Panc1 (cell line): ENCODE data around the gene AGAP1. TPM values are rescaled to one million over a fixed set of nuclear protein-coding genes. Genes with fewer than 3 reads are reported as not detected.

Experiments
- ATAC-seq: fragments of 200-7000 bp; cut with Tn5 transposase; 2 replicates; pipeline ENCODE4 v1.9.1; 2020; ENCODE audit warnings: mild to moderate bottlenecking, moderate library complexity
- BruUV-seq: library from RNA; stranded (reverse); fragments of 400-500 nt; replicated peaks from 2 replicates; lab custom pipeline; 2021; lab: Mats Ljungman, UMichigan
- CTCF ChIA-PET: fragments of 300-600 bp; sonication (Branson Sonifier 250); formaldehyde crosslinking; loops from one replicate; lab custom pipeline; 2022; ENCODE audit warnings: antibody characterized with exemption; lab: Charles Lee
- POLR2A ChIA-PET: fragments of 300-600 bp; sonication (Branson Sonifier 250); formaldehyde crosslinking; loops from one replicate; lab custom pipeline; 2022; ENCODE audit warnings: antibody characterized with exemption; lab: Charles Lee
- DNase-seq: peaks from one replicate; pipeline ENCODE4 v3.0.0-alpha.2; 2010; ENCODE audit warnings: low read depth, low spot score
- H3K27ac ChIP-seq: 2 replicates; pipeline ENCODE4 v1.5.1; 2011; ENCODE audit warnings: mild to moderate bottlenecking, low read length, inconsistent platforms
- H3K27me3 ChIP-seq: fragments of 200-500 bp; sonication (Bioruptor generic); 2 replicates; pipeline ENCODE4 v1.6.0; 2014; ENCODE audit warnings: low read length, inconsistent platforms; ENCODE audit not compliant: control insufficient read depth, insufficient read depth
- H3K36me3 ChIP-seq: fragments of 200-500 bp; sonication (Bioruptor generic); 2 replicates; pipeline ENCODE4 v1.5.1; 2014; ENCODE audit warnings: inconsistent platforms, mild to moderate bottlenecking, low read length, moderate library complexity; ENCODE audit not compliant: control insufficient read depth, insufficient read depth
- H3K4me1 ChIP-seq: 2 replicates; pipeline ENCODE4 v1.5.1; 2011; ENCODE audit warnings: inconsistent platforms, mild to moderate bottlenecking, low read length, moderate library complexity; ENCODE audit not compliant: control insufficient read depth, insufficient read depth
- H3K4me3 ChIP-seq, 2 experiments: 2 replicates each; pipeline ENCODE4 v1.5.1; 2011 to 2012; ENCODE audit warnings: low read depth in 2 of 2, low read length in 2 of 2, mild to moderate bottlenecking in 2 of 2, inconsistent platforms in 1 of 2, moderate library complexity in 1 of 2
- H3K9me3 ChIP-seq: fragments of 200-500 bp; sonication (Bioruptor generic); 2 replicates; pipeline ENCODE4 v1.5.1; 2014; ENCODE audit warnings: low read depth, mild to moderate bottlenecking, inconsistent platforms, low read length, moderate library complexity; ENCODE audit not compliant: control insufficient read depth, insufficient read depth
- POLR2AphosphoS5 ChIP-seq: IDR thresholded peaks from 2 replicates; pipeline ENCODE4 v1.6.1; 2012; ENCODE audit warnings: mild to moderate bottlenecking, low read depth, low read length, moderate library complexity
- SIN3A ChIP-seq: IDR thresholded peaks from 2 replicates; pipeline ENCODE4 v1.6.1; 2012; ENCODE audit warnings: low read depth, mild to moderate bottlenecking, low read length, moderate library complexity, borderline replicate concordance; ENCODE audit not compliant: insufficient read depth
- TCF7L2 ChIP-seq: IDR thresholded peaks from 2 replicates; pipeline ENCODE4 v1.6.1; 2011; ENCODE audit warnings: mild to moderate bottlenecking, low read depth, low read length, inconsistent platforms
- in situ Hi-C: cut with HindIII; loops from 2 replicates; pipeline ENCODE4 v1.10.0; 2016; ENCODE audit warnings: low sequenced_read_pairs, low pct_unique_long_range_greater_than_20kb
- intact Hi-C: fragments of 100-400 bp; cut with micrococcal nuclease; formaldehyde crosslinking; loops from one replicate; pipeline ENCODE4 v1.10.0; 2022; ENCODE audit not compliant: unreplicated experiment
- total RNA-seq: library from RNA; stranded (reverse); gene quantifications from one replicate; pipeline ENCODE4 v1.2.1, GENCODE V29; 2021; ENCODE audit not compliant: unreplicated experiment
- TF ChIP-seq, protein P1 (sequence below): fragments of 450-650 bp; IDR thresholded peaks from 2 replicates; pipeline ENCODE4 v1.5.1; 2017; ENCODE audit warnings: mild to moderate bottlenecking
- TF ChIP-seq, protein P2 (sequence below), 2 experiments: IDR thresholded peaks; 2 replicates each; pipeline ENCODE4 v1.6.1; 2011 to 2012; ENCODE audit warnings: low read depth in 2 of 2, control low read depth in 1 of 2, low read length in 1 of 2, mild to moderate bottlenecking in 1 of 2, moderate library complexity in 1 of 2; ENCODE audit not compliant: insufficient read depth in 1 of 2

AGAP1 gene
- total RNA-seq, 1 experiment from 2014 or later, result 38.9 TPM

DNA sequence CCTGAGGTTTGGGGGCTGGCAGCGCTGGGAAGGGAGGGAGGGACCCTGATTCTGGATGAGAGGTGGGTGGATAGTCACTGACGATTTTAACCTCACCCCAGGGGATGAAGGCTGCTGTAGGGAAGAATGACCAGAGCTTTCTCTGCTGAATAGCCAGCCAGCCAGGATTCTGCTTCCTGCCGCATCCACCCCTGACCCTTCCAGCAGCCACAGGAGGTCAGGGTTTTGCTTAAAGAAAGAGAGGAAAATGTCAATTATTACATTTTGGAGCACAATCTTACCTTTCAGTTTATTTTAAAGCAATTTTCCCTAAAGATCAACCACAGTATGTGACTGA is 456.6 kb downstream of the AGAP1 start:
- CTCF ChIA-PET, result interaction anchor here (0.7 kb wide), 1 partner anchor 14 kb away, joined by 6 read pairs; no protein-coding TSS in a partner anchor
- POLR2A ChIA-PET, result no interaction called here

DNA sequence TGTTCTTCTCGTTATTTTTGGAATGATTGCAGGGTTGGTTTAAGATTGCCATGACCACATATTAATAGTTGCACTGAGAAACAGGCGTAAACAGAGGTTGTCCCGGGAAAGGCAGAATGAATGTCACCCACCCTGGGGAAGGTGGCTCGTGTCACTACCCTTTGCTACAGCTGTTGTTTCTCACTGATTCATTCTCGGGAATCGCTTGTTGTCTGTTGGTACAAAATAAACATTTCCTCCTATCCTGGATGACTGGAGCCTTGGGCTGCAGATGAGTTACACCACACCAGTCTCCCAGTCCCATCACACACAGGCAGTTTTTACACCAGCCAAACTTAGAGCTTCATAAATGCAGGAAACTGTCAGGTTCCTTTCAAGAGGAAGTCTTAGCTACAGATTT is 457.6 kb downstream of the AGAP1 start:
- no TSS peak for BruUV-seq
- H3K27ac ChIP-seq, result no peak overlapping the region
- H3K36me3 ChIP-seq, result no peaks in the 10 kb centered on the region
- TF ChIP-seq, protein P1, sequence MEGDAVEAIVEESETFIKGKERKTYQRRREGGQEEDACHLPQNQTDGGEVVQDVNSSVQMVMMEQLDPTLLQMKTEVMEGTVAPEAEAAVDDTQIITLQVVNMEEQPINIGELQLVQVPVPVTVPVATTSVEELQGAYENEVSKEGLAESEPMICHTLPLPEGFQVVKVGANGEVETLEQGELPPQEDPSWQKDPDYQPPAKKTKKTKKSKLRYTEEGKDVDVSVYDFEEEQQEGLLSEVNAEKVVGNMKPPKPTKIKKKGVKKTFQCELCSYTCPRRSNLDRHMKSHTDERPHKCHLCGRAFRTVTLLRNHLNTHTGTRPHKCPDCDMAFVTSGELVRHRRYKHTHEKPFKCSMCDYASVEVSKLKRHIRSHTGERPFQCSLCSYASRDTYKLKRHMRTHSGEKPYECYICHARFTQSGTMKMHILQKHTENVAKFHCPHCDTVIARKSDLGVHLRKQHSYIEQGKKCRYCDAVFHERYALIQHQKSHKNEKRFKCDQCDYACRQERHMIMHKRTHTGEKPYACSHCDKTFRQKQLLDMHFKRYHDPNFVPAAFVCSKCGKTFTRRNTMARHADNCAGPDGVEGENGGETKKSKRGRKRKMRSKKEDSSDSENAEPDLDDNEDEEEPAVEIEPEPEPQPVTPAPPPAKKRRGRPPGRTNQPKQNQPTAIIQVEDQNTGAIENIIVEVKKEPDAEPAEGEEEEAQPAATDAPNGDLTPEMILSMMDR, result no peak
- no peak for TF ChIP-seq TCF7L2
- no peak for TF ChIP-seq SIN3A
- TF ChIP-seq, protein P2, sequence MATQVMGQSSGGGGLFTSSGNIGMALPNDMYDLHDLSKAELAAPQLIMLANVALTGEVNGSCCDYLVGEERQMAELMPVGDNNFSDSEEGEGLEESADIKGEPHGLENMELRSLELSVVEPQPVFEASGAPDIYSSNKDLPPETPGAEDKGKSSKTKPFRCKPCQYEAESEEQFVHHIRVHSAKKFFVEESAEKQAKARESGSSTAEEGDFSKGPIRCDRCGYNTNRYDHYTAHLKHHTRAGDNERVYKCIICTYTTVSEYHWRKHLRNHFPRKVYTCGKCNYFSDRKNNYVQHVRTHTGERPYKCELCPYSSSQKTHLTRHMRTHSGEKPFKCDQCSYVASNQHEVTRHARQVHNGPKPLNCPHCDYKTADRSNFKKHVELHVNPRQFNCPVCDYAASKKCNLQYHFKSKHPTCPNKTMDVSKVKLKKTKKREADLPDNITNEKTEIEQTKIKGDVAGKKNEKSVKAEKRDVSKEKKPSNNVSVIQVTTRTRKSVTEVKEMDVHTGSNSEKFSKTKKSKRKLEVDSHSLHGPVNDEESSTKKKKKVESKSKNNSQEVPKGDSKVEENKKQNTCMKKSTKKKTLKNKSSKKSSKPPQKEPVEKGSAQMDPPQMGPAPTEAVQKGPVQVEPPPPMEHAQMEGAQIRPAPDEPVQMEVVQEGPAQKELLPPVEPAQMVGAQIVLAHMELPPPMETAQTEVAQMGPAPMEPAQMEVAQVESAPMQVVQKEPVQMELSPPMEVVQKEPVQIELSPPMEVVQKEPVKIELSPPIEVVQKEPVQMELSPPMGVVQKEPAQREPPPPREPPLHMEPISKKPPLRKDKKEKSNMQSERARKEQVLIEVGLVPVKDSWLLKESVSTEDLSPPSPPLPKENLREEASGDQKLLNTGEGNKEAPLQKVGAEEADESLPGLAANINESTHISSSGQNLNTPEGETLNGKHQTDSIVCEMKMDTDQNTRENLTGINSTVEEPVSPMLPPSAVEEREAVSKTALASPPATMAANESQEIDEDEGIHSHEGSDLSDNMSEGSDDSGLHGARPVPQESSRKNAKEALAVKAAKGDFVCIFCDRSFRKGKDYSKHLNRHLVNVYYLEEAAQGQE (IDR thresholded peaks at IDR 0.05; ENCODE audit: insufficient read depth in 1 of 2, low read depth in 2 of 2, low read length in 1 of 2), result no peak
- no peak for TF ChIP-seq POLR2AphosphoS5
- no peaks in the 10 kb centered on the region for H3K27me3 ChIP-seq
- ChIA-PET CTCF (no interaction called here), POLR2A (no interaction called here)
- H3K9me3 ChIP-seq, result no peaks in the 10 kb centered on the region
- in situ Hi-C loops, result no loop called here
- no peak overlapping the region for H3K4me3 ChIP-seq
- intact Hi-C loops, result no loop called here
- H3K4me1 ChIP-seq, result no peaks in the 10 kb centered on the region
- ATAC-seq, result no peak
- no peak for DNase-seq

More for the DNA sequence above, 456.6 kb downstream of the AGAP1 start:
- in situ Hi-C loops (no loop called here), intact Hi-C loops (no loop called here)
- H3K27ac ChIP-seq, result no peak overlapping the region
- no peak for ATAC-seq
- BruUV-seq, result no TSS peak
- H3K4me1 ChIP-seq, result no peaks in the 10 kb centered on the region
- no peaks in the 10 kb centered on the region for H3K36me3 ChIP-seq
- no peaks in the 10 kb centered on the region for H3K9me3 ChIP-seq
- TF ChIP-seq TCF7L2 (no peak), POLR2AphosphoS5 (no peak), SIN3A (no peak)
- TF ChIP-seq, protein P1, result no peak
- TF ChIP-seq, protein P2 (IDR thresholded peaks at IDR 0.05; ENCODE audit: insufficient read depth in 1 of 2, low read depth in 2 of 2, low read length in 1 of 2), result no peak
- DNase-seq, result no peak
- H3K4me3 ChIP-seq, result no peak overlapping the region
- H3K27me3 ChIP-seq, result no peaks in the 10 kb centered on the region
